Measurements from ENCODE around the gene GSTCD.
A peak's percentile ranks its signal among the peaks of the same experiment; 100 is the strongest.

GSTCD gene

DNA sequence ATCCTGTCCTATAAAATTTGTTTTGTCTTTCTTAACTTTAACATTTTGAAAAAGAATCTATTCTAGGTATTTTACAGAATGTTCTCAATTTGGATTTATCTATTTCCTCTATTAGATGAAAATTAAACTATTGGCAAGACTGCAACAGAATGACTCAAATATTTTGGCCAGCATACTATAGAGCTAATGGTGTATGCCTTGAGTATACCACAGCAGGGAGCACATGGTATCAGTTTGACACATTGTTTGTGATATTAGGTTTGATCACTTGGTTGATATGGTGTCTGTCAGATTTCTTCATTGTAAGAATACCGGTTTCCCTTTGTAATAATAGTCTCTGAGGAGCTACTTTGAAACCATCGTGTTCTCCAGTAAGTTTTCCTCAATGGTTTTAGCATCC is 98.9 kb downstream of the GSTCD start:
- no peak overlapping the region for H3K4me3 ChIP-seq (ENCODE audit: low read depth in 1 of 2, low read length in 2 of 2)
- H3K27me3 ChIP-seq (ENCODE audit: low read depth, low read length), result no peaks in the 10 kb centered on the region
- H3K36me3 ChIP-seq (ENCODE audit: control insufficient read depth in 1 of 2, insufficient read depth in 2 of 2, low read length in 2 of 2), result no peaks in the 10 kb centered on the region
- H3K27ac ChIP-seq (ENCODE audit: low read length), result no peak overlapping the region
- H3K9me3 ChIP-seq (ENCODE audit: control insufficient read depth in 1 of 2, low read length in 2 of 2), result no peaks in the 10 kb centered on the region
- H3K4me1 ChIP-seq (ENCODE audit: control insufficient read depth in 1 of 2, insufficient read depth in 2 of 2, low read length in 2 of 2), result peaks cover 0 to 5% of the 10 kb centered on the region in 2 donors

DNA sequence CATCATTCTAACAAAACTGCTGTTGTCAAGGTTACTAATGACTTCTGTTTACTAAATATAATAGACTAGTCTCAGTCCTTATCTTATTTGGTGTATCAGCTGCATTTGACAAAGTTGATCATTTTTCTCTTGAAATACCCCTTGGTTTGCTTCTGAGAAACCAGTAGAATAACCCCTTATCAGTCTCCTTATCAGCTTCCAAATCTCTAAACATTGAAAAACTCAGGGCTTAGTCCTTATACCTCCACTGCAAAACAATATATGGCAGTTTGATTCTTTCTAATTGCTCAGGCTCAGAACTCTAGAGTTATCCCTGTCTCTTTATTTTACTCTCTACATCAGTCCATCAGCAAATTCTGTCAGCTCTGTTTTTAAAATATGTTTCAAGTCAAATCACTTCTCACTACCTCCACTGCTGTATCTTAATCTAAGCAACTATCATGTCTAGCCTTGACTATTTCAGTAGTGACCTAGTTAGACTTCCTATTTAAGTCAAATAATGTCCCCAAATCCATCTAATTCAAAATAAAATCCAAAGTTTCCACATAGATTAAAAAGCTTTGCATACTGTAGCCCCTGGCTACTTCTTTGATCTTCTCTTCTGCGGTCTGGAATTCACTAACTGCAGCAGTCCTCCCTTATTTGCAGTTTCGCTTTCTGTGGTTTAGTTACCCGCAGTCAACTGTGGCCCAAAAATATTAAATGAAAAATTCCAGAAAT is 99.6 kb downstream of the GSTCD start:
- Histone ChIP-seq H3K36me3 (ENCODE audit: control insufficient read depth in 1 of 2, insufficient read depth in 2 of 2, low read length in 2 of 2) (no peaks in the 10 kb centered on the region), H3K27ac (ENCODE audit: low read length) (peak overlapping the region; percentile 16), H3K4me3 (ENCODE audit: low read depth in 1 of 2, low read length in 2 of 2) (peak overlapping the region; percentile 42 to 51), H3K9me3 (ENCODE audit: control insufficient read depth in 1 of 2, low read length in 2 of 2) (no peaks in the 10 kb centered on the region), H3K27me3 (ENCODE audit: low read depth, low read length) (no peaks in the 10 kb centered on the region), H3K4me1 (ENCODE audit: control insufficient read depth in 1 of 2, insufficient read depth in 2 of 2, low read length in 2 of 2) (peaks cover 0 to 5% of the 10 kb centered on the region in 2 donors)

DNA sequence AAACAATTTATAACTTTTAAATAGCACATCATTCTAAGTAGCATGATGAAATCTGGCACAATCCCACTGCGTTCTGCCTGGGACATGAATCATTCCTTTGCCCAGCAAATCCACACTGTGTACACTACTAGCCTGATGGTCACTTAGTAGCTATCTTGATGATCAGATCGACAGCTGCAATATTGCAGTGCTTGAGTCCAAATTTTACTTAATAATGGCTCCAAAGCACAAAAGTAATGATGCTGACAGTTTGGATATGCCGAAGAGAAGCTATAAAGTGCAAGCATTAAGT is 100.1 kb downstream of the GSTCD start:
- Histone ChIP-seq H3K36me3 (ENCODE audit: control insufficient read depth in 1 of 2, insufficient read depth in 2 of 2, low read length in 2 of 2) (no peaks in the 10 kb centered on the region), H3K4me3 (ENCODE audit: low read depth in 1 of 2, low read length in 2 of 2) (peak overlapping the region; percentile 42 to 51), H3K4me1 (ENCODE audit: control insufficient read depth in 1 of 2, insufficient read depth in 2 of 2, low read length in 2 of 2) (peaks cover 0 to 5% of the 10 kb centered on the region in 2 donors), H3K9me3 (ENCODE audit: control insufficient read depth in 1 of 2, low read length in 2 of 2) (no peaks in the 10 kb centered on the region), H3K27ac (ENCODE audit: low read length) (no peak overlapping the region), H3K27me3 (ENCODE audit: low read depth, low read length) (no peaks in the 10 kb centered on the region)

DNA sequence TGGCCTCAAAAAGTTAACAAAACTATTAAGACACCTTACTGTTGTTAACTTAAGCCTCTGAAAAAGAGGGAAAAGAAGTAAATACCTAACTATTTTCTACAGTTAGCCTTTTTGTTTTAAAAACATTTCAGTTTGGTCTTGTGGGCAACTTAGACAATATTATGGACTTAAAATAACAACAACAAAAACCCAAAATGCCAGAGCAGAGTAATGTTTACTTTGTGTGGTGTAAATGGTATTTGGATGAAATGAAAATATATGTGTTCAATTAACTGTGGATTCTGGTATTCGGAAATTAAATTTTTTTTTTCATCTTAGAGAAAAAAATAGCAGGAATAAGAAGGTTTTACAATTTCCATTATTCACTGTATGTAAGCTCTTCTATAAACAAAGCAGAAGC is 107.1 kb downstream of the GSTCD start:
- H3K4me1 ChIP-seq (ENCODE audit: control insufficient read depth in 1 of 2, insufficient read depth in 2 of 2, low read length in 2 of 2), result no peaks in the 10 kb centered on the region
- no peaks in the 10 kb centered on the region for H3K27me3 ChIP-seq (ENCODE audit: low read depth, low read length)
- H3K36me3 ChIP-seq (ENCODE audit: control insufficient read depth in 1 of 2, insufficient read depth in 2 of 2, low read length in 2 of 2), result no peaks in the 10 kb centered on the region
- H3K27ac ChIP-seq (ENCODE audit: low read length), result no peak overlapping the region
- H3K4me3 ChIP-seq (ENCODE audit: low read depth in 1 of 2, low read length in 2 of 2), result no peak overlapping the region
- H3K9me3 ChIP-seq (ENCODE audit: control insufficient read depth in 1 of 2, low read length in 2 of 2), result no peaks in the 10 kb centered on the region

DNA sequence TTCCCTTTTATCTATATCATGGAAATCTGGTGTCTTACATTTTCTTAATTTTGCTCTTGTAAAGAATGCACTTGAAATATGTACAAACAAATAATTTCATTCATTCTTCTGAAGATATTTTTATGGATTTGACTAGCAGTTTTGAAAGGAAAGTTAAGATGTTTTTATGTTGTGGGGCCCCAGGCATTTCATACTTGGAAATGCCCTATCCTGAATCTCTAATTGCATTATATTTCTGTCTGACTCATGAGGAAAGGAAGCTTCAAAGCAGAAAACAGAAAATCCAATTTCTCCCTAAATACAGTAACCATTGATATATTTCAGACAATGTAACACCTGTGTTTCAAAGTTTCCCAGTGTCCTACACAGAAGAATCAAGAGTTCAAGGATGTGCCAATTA is 113.5 kb downstream of the GSTCD start:
- no peaks in the 10 kb centered on the region for H3K27me3 ChIP-seq (ENCODE audit: low read depth, low read length)
- H3K4me1 ChIP-seq (ENCODE audit: control insufficient read depth in 1 of 2, insufficient read depth in 2 of 2, low read length in 2 of 2), result no peaks in the 10 kb centered on the region
- H3K4me3 ChIP-seq (ENCODE audit: low read depth in 1 of 2, low read length in 2 of 2), result no peak overlapping the region
- H3K36me3 ChIP-seq (ENCODE audit: control insufficient read depth in 1 of 2, insufficient read depth in 2 of 2, low read length in 2 of 2), result peaks cover 0 to 6% of the 10 kb centered on the region in 2 donors
- H3K9me3 ChIP-seq (ENCODE audit: control insufficient read depth in 1 of 2, low read length in 2 of 2), result no peaks in the 10 kb centered on the region
- no peak overlapping the region for H3K27ac ChIP-seq (ENCODE audit: low read length)

DNA sequence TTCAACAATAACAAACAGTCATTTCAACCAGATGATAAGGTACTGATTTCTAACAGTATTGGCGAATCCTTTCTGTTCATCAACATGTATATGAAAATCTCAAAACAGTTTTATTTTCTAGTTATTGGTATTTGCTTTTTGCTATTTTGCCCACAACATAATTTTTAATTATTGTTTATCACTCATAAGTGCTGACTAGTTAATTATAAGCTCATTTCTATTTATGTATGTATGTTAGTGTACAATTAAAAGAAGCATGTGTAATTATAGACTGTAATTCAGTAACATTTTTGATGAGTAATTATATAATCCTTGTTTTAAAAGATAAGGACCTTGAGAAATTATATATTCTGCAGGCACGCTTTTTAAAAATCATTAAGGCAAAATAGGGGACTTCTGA is 119.5 kb downstream of the GSTCD start:
- Histone ChIP-seq H3K4me1 (ENCODE audit: control insufficient read depth in 1 of 2, insufficient read depth in 2 of 2, low read length in 2 of 2) (peaks cover 0 to 3% of the 10 kb centered on the region in 2 donors), H3K4me3 (ENCODE audit: low read depth in 1 of 2, low read length in 2 of 2) (no peak overlapping the region), H3K27ac (ENCODE audit: low read length) (no peak overlapping the region), H3K27me3 (ENCODE audit: low read depth, low read length) (no peaks in the 10 kb centered on the region), H3K9me3 (ENCODE audit: control insufficient read depth in 1 of 2, low read length in 2 of 2) (no peaks in the 10 kb centered on the region), H3K36me3 (ENCODE audit: control insufficient read depth in 1 of 2, insufficient read depth in 2 of 2, low read length in 2 of 2) (peaks cover 0 to 6% of the 10 kb centered on the region in 2 donors)

DNA sequence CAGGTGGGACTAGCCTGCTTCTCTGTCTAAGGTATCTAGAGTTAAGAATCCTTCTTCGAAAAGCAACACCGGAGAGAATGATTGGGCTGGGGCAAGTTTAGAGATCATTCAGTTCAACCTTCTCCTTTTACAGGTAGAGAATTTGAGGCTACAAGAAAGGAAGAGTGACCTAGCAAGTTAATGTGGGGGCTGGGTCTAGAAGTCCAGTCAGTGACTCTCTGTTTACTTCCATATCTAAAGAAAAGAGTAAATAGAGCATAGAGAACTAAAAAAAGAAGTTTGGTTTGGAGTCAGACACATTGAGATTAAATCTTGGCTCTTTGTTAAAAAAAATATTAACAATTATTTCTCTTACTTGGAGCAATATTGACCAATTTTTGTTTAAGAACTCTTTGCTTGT is 122.6 kb downstream of the GSTCD start:
- no peaks in the 10 kb centered on the region for H3K9me3 ChIP-seq (ENCODE audit: control insufficient read depth in 1 of 2, low read length in 2 of 2)
- H3K27me3 ChIP-seq (ENCODE audit: low read depth, low read length), result no peaks in the 10 kb centered on the region
- peaks cover 0 to 3% of the 10 kb centered on the region in 2 donors for H3K4me1 ChIP-seq (ENCODE audit: control insufficient read depth in 1 of 2, insufficient read depth in 2 of 2, low read length in 2 of 2)
- H3K36me3 ChIP-seq (ENCODE audit: control insufficient read depth in 1 of 2, insufficient read depth in 2 of 2, low read length in 2 of 2), result peaks cover 0 to 8% of the 10 kb centered on the region in 2 donors
- no peak overlapping the region for H3K27ac ChIP-seq (ENCODE audit: low read length)
- H3K4me3 ChIP-seq (ENCODE audit: low read depth in 1 of 2, low read length in 2 of 2), result no peak overlapping the region

DNA sequence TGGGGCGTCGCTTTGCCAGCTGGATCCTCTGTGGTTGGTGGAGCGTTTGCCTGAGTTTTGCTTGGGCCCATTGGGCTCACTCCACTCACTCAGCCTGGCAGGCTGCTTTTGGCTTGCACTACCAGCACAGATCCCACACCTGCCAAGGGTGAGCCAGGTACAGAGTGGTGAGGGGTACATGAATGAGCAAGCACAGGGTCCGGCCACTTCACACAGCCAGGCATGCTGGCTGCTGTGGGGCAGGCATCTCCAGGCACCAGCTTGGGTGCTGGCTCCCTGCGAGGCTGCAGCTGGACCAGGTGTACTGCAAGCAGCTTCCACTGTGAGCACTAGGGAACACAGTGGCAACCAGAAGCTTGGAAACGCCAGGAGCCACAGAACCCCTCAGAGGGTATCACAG is 126.6 kb downstream of the GSTCD start:
- Histone ChIP-seq H3K27ac (ENCODE audit: low read length) (no peak overlapping the region), H3K36me3 (ENCODE audit: control insufficient read depth in 1 of 2, insufficient read depth in 2 of 2, low read length in 2 of 2) (peaks cover 0 to 18% of the 10 kb centered on the region in 2 donors), H3K9me3 (ENCODE audit: control insufficient read depth in 1 of 2, low read length in 2 of 2) (no peaks in the 10 kb centered on the region), H3K27me3 (ENCODE audit: low read depth, low read length) (no peaks in the 10 kb centered on the region), H3K4me1 (ENCODE audit: control insufficient read depth in 1 of 2, insufficient read depth in 2 of 2, low read length in 2 of 2) (peaks cover 0 to 3% of the 10 kb centered on the region in 2 donors), H3K4me3 (ENCODE audit: low read depth in 1 of 2, low read length in 2 of 2) (no peak overlapping the region)

DNA sequence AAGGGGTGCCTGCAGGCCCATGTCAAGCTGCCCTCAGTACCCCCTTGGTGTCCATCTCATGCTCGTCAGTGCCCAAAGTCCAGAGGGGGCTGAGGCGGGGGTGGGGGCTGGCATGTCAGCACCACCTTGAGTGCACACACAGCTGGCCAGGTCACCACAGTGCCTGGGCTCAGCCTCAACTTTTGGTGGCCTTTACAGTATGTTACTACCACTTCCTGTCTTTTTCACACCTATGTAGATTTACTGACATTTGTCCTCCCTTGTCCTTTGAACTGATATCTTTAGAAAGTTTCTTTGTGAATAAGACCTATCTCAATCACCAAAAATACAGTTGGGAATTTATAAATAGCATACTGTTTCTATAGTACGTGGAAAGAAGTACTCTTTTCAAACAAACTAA is 128.0 kb downstream of the GSTCD start:
- Histone ChIP-seq H3K9me3 (ENCODE audit: control insufficient read depth in 1 of 2, low read length in 2 of 2) (no peaks in the 10 kb centered on the region), H3K27me3 (ENCODE audit: low read depth, low read length) (no peaks in the 10 kb centered on the region), H3K36me3 (ENCODE audit: control insufficient read depth in 1 of 2, insufficient read depth in 2 of 2, low read length in 2 of 2) (peaks cover 0 to 18% of the 10 kb centered on the region in 2 donors), H3K4me1 (ENCODE audit: control insufficient read depth in 1 of 2, insufficient read depth in 2 of 2, low read length in 2 of 2) (peaks cover 0 to 3% of the 10 kb centered on the region in 2 donors), H3K4me3 (ENCODE audit: low read depth in 1 of 2, low read length in 2 of 2) (no peak overlapping the region), H3K27ac (ENCODE audit: low read length) (no peak overlapping the region)

DNA sequence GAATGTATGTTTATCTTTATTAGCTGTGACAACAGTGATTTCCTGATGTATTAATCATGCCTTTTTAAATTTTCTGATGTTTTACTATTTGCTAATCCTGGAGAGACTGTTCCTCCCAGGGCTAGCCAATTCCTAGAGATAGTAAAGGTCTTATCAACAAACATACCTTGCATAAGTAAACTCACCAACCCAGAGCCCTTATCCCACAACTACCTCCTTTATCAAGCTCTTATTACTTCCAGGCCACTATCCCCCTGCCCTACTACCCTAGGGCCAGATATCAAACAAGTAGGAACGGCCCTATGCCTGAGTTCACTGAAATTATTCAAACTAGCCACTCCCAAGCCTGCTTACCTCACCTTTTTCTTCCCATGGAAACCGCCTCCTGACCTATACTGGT is 128.5 kb downstream of the GSTCD start:
- no peaks in the 10 kb centered on the region for H3K27me3 ChIP-seq (ENCODE audit: low read depth, low read length)
- H3K4me1 ChIP-seq (ENCODE audit: control insufficient read depth in 1 of 2, insufficient read depth in 2 of 2, low read length in 2 of 2), result peaks cover 0 to 3% of the 10 kb centered on the region in 2 donors

DNA sequence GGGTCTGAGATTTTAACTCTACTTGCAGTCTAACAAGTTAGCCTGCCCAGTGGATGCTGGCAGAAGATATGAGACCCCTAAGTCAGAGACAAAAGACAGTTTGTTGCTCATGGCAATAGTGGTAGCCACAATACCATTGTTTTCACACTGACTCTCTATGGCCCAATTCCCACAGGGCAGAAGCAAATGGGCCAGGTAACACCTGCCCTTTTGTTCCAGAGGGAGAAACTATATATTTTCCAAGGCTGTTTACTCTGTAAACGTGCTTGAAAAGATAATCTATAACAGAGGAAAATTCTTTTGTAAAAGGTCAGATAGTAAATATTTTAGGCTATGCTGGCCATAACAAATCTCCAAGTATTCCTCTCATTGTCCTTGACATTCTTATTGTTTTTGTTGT is 129.5 kb downstream of the GSTCD start:
- Histone ChIP-seq H3K27me3 (ENCODE audit: low read depth, low read length) (no peaks in the 10 kb centered on the region), H3K4me1 (ENCODE audit: control insufficient read depth in 1 of 2, insufficient read depth in 2 of 2, low read length in 2 of 2) (no peaks in the 10 kb centered on the region), H3K27ac (ENCODE audit: low read length) (no peak overlapping the region), H3K9me3 (ENCODE audit: control insufficient read depth in 1 of 2, low read length in 2 of 2) (no peaks in the 10 kb centered on the region), H3K4me3 (ENCODE audit: low read depth in 1 of 2, low read length in 2 of 2) (no peak overlapping the region), H3K36me3 (ENCODE audit: control insufficient read depth in 1 of 2, insufficient read depth in 2 of 2, low read length in 2 of 2) (peaks cover 0 to 19% of the 10 kb centered on the region in 2 donors)

More for the DNA sequence above, 128.5 kb downstream of the GSTCD start:
- Histone ChIP-seq H3K4me3 (ENCODE audit: low read depth in 1 of 2, low read length in 2 of 2) (no peak overlapping the region), H3K36me3 (ENCODE audit: control insufficient read depth in 1 of 2, insufficient read depth in 2 of 2, low read length in 2 of 2) (peaks cover 0 to 18% of the 10 kb centered on the region in 2 donors), H3K9me3 (ENCODE audit: control insufficient read depth in 1 of 2, low read length in 2 of 2) (no peaks in the 10 kb centered on the region), H3K27ac (ENCODE audit: low read length) (no peak overlapping the region)
